Lung (tissue), 12 donors: ENCODE measurements around the gene OR8B8. TPM values are rescaled to one million over a fixed set of nuclear protein-coding genes. Genes with fewer than 3 reads are reported as not detected.

ENCODE experiments used
- ATAC-seq: fragments of 200-7000 bp; cut with Tn5 transposase; one replicate; pipeline ENCODE4 v1.9.1; 2020; ENCODE audit warnings: moderate number of reproducible peaks; ENCODE audit not compliant: insufficient read depth, low FRiP score
- DNase-seq, 3 donors: peaks; one replicate each; pipeline ENCODE4 v3.0.0-alpha.2; 2013 to 2017
- H3K27ac ChIP-seq, 2 donors: one replicate each; pipeline ENCODE4 v1.5.1; 2013; ENCODE audit warnings: mild to moderate bottlenecking in 2 of 2, moderate library complexity in 2 of 2, control low read depth in 1 of 2, inconsistent platforms in 1 of 2, low read depth in 1 of 2, low read length in 1 of 2
- H3K27me3 ChIP-seq, 3 donors: one replicate each; pipeline ENCODE4 v1.5.1; 2013; ENCODE audit warnings: low read length in 2 of 3; ENCODE audit not compliant: control insufficient read depth in 3 of 3, insufficient read depth in 3 of 3
- H3K36me3 ChIP-seq, 4 donors: one replicate each; pipeline ENCODE4 v1.5.1; 2013; ENCODE audit warnings: low read length in 4 of 4, mild to moderate bottlenecking in 1 of 4, moderate library complexity in 1 of 4; ENCODE audit not compliant: control insufficient read depth in 4 of 4, insufficient read depth in 4 of 4
- H3K4me1 ChIP-seq, 5 donors: one replicate each; pipeline ENCODE4 v1.5.1; 2013; ENCODE audit warnings: low read length in 5 of 5, mild to moderate bottlenecking in 2 of 5, moderate library complexity in 1 of 5; ENCODE audit not compliant: control insufficient read depth in 5 of 5, insufficient read depth in 5 of 5
- H3K4me3 ChIP-seq: one replicate; pipeline ENCODE4 v1.5.1; 2013; ENCODE audit warnings: mild to moderate bottlenecking, control low read depth, moderate library complexity
- H3K9ac ChIP-seq, 2 donors: one replicate each; pipeline ENCODE4 v1.5.1; 2013; ENCODE audit warnings: low read length in 2 of 2, control low read depth in 1 of 2; ENCODE audit not compliant: insufficient read depth in 1 of 2
- H3K9me3 ChIP-seq, 4 donors: one replicate each; pipeline ENCODE4 v1.5.1; 2013; ENCODE audit warnings: low read length in 3 of 4, mild to moderate bottlenecking in 1 of 4, moderate library complexity in 1 of 4; ENCODE audit not compliant: control insufficient read depth in 4 of 4, insufficient read depth in 3 of 4
- CTCF ChIP-seq: IDR thresholded peaks from 2 replicates; pipeline ENCODE4 v1.5.1; 2012; ENCODE audit warnings: mild to moderate bottlenecking; ENCODE audit errors: control extremely low read depth, extremely low read depth
- WGBS, 2 donors: extraction: QIAGEN DNeasy Blood & Tissue Kit; methylation state at CpG; one replicate each; pipeline ENCODE4 v1.1.7; 2013; 5-methylcytosine and 5-hydroxymethylcytosine counted together
- polyA plus RNA-seq, 2 donors: library from polyadenylated mRNA; stranded (reverse); fragments of 200-250 nt; gene quantifications; one replicate each; pipeline ENCODE4 v1.2.1, GENCODE V29; 2013
- total RNA-seq, 2 donors: library from RNA; depleted of rRNA in 1 of 2; stranded (reverse); fragments of >200 nt in 1 of 2; gene quantifications; one replicate each; pipeline ENCODE4 v1.2.1, GENCODE V29; 2014 to 2021
- donor health status: control.
- donor health status: control.
- donor health status: Bipolar disorder and iron deficiency.
- donor health status: healthy.
- donor health status: DM: yes; HTN: yes; CAD: no.

The OR8B8 gene
- total and polyA plus RNA-seq, 4 donors = not detected

- Histone ChIP-seq H3K4me1 (no peaks in the 10 kb centered on the region), H3K9ac (no peak within 1 kb of the TSS), H3K27ac (no peak within 1 kb of the TSS), H3K27me3 (peaks cover 0 to 6% (median 2%) of the 10 kb centered on the region in 3 donors), H3K4me3 (no peak within 1 kb of the TSS), H3K9me3 (no peaks in the 10 kb centered on the region), H3K36me3 (no peaks in the 10 kb centered on the region)
- ATAC-seq (no peak), DNase-seq (no peak)
- WGBS, 2 donors = 75 to 89% methylated on average over 2 of the region's 2 CpGs
- TF ChIP-seq CTCF = no peak
Observed at GRCh38 chr11:124424384-124424921, 21.0 kb downstream of the OR8B8 start, which contains the start of gene OR8B4. Gene OR8B4 (minus strand): TSS chr11:124424871. CDS start chr11:124424871, 0 bp downstream.

- 68 to 77% methylated on average over 4 of the region's 4 CpGs for WGBS, 2 donors
- DNase-seq (no peak), ATAC-seq (no peak)
- Histone ChIP-seq H3K36me3 (no peaks in the 10 kb centered on the region), H3K9me3 (no peaks in the 10 kb centered on the region), H3K27ac (no peak overlapping the region), H3K9ac (no peak overlapping the region), H3K27me3 (peaks cover 0 to 6% (median 0%) of the 10 kb centered on the region in 3 donors), H3K4me3 (no peak overlapping the region), H3K4me1 (no peaks in the 10 kb centered on the region)
- TF ChIP-seq CTCF = no peak
Observed at GRCh38 chr11:124421043-124421442, 24.5 kb downstream of the OR8B8 start.

- ATAC-seq = no peak
- DNase-seq = peak in 2 of 3 donors; percentile 40 to 67
Observed at GRCh38 chr11:124415356-124415923, 30.1 kb downstream of the OR8B8 start.

More at GRCh38 chr11:124415356-124415923, 30.1 kb downstream of the OR8B8 start:
- 16 to 19% methylated on average over 5 of the region's 5 CpGs for WGBS, 2 donors
- Histone ChIP-seq H3K27ac (no peak overlapping the region), H3K9ac (no peak overlapping the region), H3K9me3 (no peaks in the 10 kb centered on the region), H3K27me3 (peaks cover 0 to under 1% (median 0%) of the 10 kb centered on the region in 3 donors), H3K4me1 (no peaks in the 10 kb centered on the region), H3K4me3 (no peak overlapping the region), H3K36me3 (no peaks in the 10 kb centered on the region)
- peak; percentile 25 for TF ChIP-seq CTCF
